HEK293 (cell line): Measurements from ENCODE around the gene PGS1.

Experiments used
- CTCF ChIA-PET: fragments of 350-600 bp; formaldehyde crosslinking; extraction: SDS; loops from one replicate; lab custom pipeline; 2021; ENCODE audit warnings: antibody characterized with exemption; lab: Yijun Ruan, JAX
- POLR2A ChIA-PET: fragments of 300-600 bp; formaldehyde crosslinking; extraction: SDS; loops from one replicate; lab custom pipeline; 2020; ENCODE audit warnings: antibody characterized with exemption, inconsistent platforms; lab: Yijun Ruan, JAX
- H3K27ac ChIP-seq: fragments of 200-500 bp; sonication (Bioruptor generic); 2 replicates; pipeline ENCODE4 v1.5.1; 2014; ENCODE audit warnings: low read depth, low read length, control low read depth, inconsistent platforms; ENCODE audit errors: extremely low read depth
- H3K36me3 ChIP-seq, 2 experiments: fragments of 200-500 bp in 1 of 2; sonication (Bioruptor generic) in 1 of 2; 1 replicate in 1 of 2; 2 replicates in 1 of 2; pipeline ENCODE4 v1.5.1; 2014 to 2017; ENCODE audit warnings: inconsistent platforms in 2 of 2, low read length in 2 of 2; ENCODE audit not compliant: control insufficient read depth in 2 of 2, insufficient read depth in 1 of 2
- H3K4me1 ChIP-seq: fragments of 200-500 bp; sonication (Bioruptor generic); 2 replicates; pipeline ENCODE4 v1.5.1; 2014; ENCODE audit warnings: mild to moderate bottlenecking, low read length, inconsistent platforms; ENCODE audit not compliant: control insufficient read depth, insufficient read depth
- H3K4me3 ChIP-seq: 2 replicates; pipeline ENCODE4 v1.5.1; 2011; ENCODE audit warnings: low read depth, mild to moderate bottlenecking, control low read depth, low read length, moderate library complexity
- H3K9me3 ChIP-seq: fragments of 200-500 bp; sonication (Bioruptor generic); 2 replicates; pipeline ENCODE4 v1.5.1; 2014; ENCODE audit warnings: low read depth, low read length, inconsistent platforms; ENCODE audit not compliant: control insufficient read depth, insufficient read depth
- BCL11A ChIP-seq: fragments of 450-650 bp; formaldehyde crosslinking; IDR thresholded peaks from 2 replicates; pipeline ENCODE4 v1.5.1; 2016; ENCODE audit warnings: low read depth, missing biosample characterization, missing genetic modification characterization
- HOXC10 ChIP-seq: sonication (generic); formaldehyde crosslinking; IDR thresholded peaks from 2 replicates; pipeline ENCODE4 v1.8.1; 2023; ENCODE audit warnings: mild to moderate bottlenecking, missing genetic modification reagents
- KLF10 ChIP-seq: fragments of 450-650 bp; IDR thresholded peaks from 2 replicates; pipeline ENCODE4 v1.5.1; 2018; ENCODE audit warnings: missing biosample characterization, mild to moderate bottlenecking, missing genetic modification characterization
- OVOL3 ChIP-seq: fragments of 450-650 bp; formaldehyde crosslinking; IDR thresholded peaks from 2 replicates; pipeline ENCODE4 v1.5.1; 2016; ENCODE audit warnings: missing biosample characterization, missing genetic modification characterization
- PRDM4 ChIP-seq: fragments of 450-650 bp; formaldehyde crosslinking; IDR thresholded peaks from 2 replicates; pipeline ENCODE4 v1.5.1; 2017; ENCODE audit warnings: missing biosample characterization, missing genetic modification characterization
- ZBTB8A ChIP-seq: fragments of 450-650 bp; formaldehyde crosslinking; IDR thresholded peaks from 2 replicates; pipeline ENCODE4 v1.5.1; 2016; ENCODE audit warnings: missing biosample characterization, missing genetic modification characterization
- ZNF140 ChIP-seq: fragments of 450-650 bp; formaldehyde crosslinking; IDR thresholded peaks from 2 replicates; pipeline ENCODE4 v1.5.1; 2016; ENCODE audit warnings: missing biosample characterization, missing genetic modification characterization
- ZNF157 ChIP-seq: fragments of 450-650 bp; formaldehyde crosslinking; IDR thresholded peaks from 2 replicates; pipeline ENCODE4 v1.5.1; 2016; ENCODE audit warnings: missing biosample characterization, missing genetic modification characterization
- ZNF174 ChIP-seq: fragments of 450-650 bp; formaldehyde crosslinking; IDR thresholded peaks from 2 replicates; pipeline ENCODE4 v1.5.0; 2017; ENCODE audit warnings: missing biosample characterization, mild to moderate bottlenecking, missing genetic modification characterization
- ZNF184 ChIP-seq: fragments of 450-650 bp; IDR thresholded peaks from 2 replicates; pipeline ENCODE4 v1.5.1; 2018; ENCODE audit warnings: missing biosample characterization, mild to moderate bottlenecking, missing genetic modification characterization
- ZNF292 ChIP-seq: fragments of 450-650 bp; formaldehyde crosslinking; IDR thresholded peaks from 2 replicates; pipeline ENCODE4 v1.5.1; 2016; ENCODE audit warnings: low read depth, missing biosample characterization, missing genetic modification characterization, borderline replicate concordance
- ZNF350 ChIP-seq: fragments of 450-650 bp; formaldehyde crosslinking; IDR thresholded peaks from 2 replicates; pipeline ENCODE4 v1.5.0; 2017; ENCODE audit warnings: missing biosample characterization, mild to moderate bottlenecking, missing genetic modification characterization
- ZNF664 ChIP-seq: fragments of 450-650 bp; formaldehyde crosslinking; IDR thresholded peaks from 2 replicates; pipeline ENCODE4 v1.5.1; 2016; ENCODE audit warnings: missing biosample characterization, missing genetic modification characterization
- ZSCAN30 ChIP-seq: fragments of 450-650 bp; IDR thresholded peaks from 2 replicates; pipeline ENCODE4 v1.5.1; 2018; ENCODE audit warnings: missing biosample characterization, mild to moderate bottlenecking, missing genetic modification characterization, moderate library complexity
- ZXDB ChIP-seq: fragments of 450-650 bp; formaldehyde crosslinking; IDR thresholded peaks from 2 replicates; pipeline ENCODE4 v1.5.1; 2016; ENCODE audit warnings: missing biosample characterization, missing genetic modification characterization
- TF ChIP-seq, protein P1 (sequence below): fragments of 450-650 bp; formaldehyde crosslinking; IDR thresholded peaks from 2 replicates; pipeline ENCODE4 v1.5.1; 2016; ENCODE audit warnings: missing biosample characterization, missing genetic modification characterization, borderline replicate concordance
- TF ChIP-seq, protein P2 (sequence below): IDR thresholded peaks from 2 replicates; pipeline ENCODE4 v1.6.1; 2011; ENCODE audit warnings: mild to moderate bottlenecking, low read depth, low read length, borderline replicate concordance
- TF ChIP-seq, protein P3 (sequence below): fragments of 450-650 bp; formaldehyde crosslinking; IDR thresholded peaks from 2 replicates; pipeline ENCODE4 v1.5.1; 2016; ENCODE audit warnings: missing biosample characterization, missing genetic modification characterization, borderline replicate concordance
- TF ChIP-seq, protein P4 (sequence below): fragments of 450-650 bp; formaldehyde crosslinking; IDR thresholded peaks from 2 replicates; pipeline ENCODE4 v1.5.1; 2016; ENCODE audit warnings: missing biosample characterization, missing genetic modification characterization

Gene PGS1

DNA sequence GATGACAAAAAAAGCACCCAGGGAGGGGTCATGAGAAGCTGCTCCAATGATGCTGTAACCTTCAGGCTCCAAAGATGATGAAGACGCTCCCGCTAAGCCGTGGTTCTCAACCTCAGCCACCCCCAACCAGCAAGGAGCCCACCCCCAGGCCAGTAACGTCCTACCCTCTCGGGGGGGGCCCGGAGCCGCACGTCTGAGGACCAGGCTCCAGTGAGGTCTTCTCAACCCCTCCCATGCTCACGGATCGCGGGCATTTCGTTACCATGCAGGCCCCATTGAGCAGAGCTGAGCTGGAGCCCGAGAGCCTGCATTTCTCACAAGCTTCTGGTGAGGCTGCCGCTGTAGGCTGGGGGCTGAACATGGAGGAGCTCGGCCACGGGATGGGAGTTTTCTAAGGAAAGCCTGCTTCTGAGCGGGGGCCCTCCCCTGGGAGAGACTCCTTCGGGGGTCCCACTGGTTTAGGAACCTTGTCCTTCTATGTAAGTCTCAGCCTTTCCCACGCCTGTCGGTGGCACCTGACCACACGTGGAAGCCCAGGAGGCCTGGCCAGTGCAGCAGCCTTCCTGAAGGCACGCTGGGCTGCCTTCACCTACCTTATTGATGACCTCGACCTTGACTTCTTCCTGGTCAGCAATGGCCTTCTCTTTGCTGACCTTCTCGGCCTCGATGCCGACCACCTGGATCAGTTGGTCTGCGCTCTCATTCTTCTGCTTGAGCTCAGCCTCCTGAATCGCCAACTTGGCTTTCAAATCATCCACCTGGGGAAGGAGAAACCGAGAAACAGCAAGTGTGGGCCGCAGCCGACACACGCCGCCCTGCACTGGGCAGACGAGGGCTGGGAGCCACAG is 82.7 kb downstream of the PGS1 start:
- H3K4me1 ChIP-seq, result no peaks in the 10 kb centered on the region
- CTCF ChIA-PET, result interaction anchor here (0.6 to 1.0 kb wide), 2 partner anchors 13 to 28 kb away, joined by 3 read pairs; no protein-coding TSS in a partner anchor
- H3K36me3 ChIP-seq, result no peaks in the 10 kb centered on the region
- no peaks in the 10 kb centered on the region for H3K9me3 ChIP-seq
- TF ChIP-seq PRDM4 (tag by site-specific recombination) (no peak), ZNF174 (tag by site-specific recombination) (no peak), ZNF157 (tag by site-specific recombination) (no peak)
- TF ChIP-seq, all 188 proteins: peak for 0
- POLR2A ChIA-PET, result no interaction called here
- Histone ChIP-seq H3K27ac (no peak overlapping the region), H3K4me3 (no peak overlapping the region)

DNA sequence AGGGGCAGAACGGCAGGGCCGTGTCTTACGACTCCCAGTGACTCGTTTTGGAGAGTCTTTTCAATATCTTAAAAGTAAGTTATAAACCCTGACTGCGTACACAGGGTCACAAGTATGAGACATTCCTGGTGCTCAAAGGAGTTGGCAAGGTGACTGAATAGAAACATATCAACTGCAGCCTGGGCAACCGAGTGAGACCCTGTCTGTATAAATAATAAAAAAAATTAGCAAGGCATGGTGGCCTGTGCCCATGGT is 83.3 kb downstream of the PGS1 start:
- TF ChIP-seq ZNF350 (tag by site-specific recombination) (no peak), ZNF292 (tag by site-specific recombination) (no peak), OVOL3 (tag by site-specific recombination) (no peak), BCL11A (tag by site-specific recombination) (no peak), ZNF184 (tag by site-specific recombination) (no peak), ZSCAN30 (tag by site-specific recombination) (no peak), ZNF140 (no peak), KLF10 (tag by site-specific recombination) (no peak), ZBTB8A (tag by site-specific recombination) (no peak), ZXDB (no peak), ZNF664 (tag by site-specific recombination) (no peak), HOXC10 (no peak)
- TF ChIP-seq, protein P1, sequence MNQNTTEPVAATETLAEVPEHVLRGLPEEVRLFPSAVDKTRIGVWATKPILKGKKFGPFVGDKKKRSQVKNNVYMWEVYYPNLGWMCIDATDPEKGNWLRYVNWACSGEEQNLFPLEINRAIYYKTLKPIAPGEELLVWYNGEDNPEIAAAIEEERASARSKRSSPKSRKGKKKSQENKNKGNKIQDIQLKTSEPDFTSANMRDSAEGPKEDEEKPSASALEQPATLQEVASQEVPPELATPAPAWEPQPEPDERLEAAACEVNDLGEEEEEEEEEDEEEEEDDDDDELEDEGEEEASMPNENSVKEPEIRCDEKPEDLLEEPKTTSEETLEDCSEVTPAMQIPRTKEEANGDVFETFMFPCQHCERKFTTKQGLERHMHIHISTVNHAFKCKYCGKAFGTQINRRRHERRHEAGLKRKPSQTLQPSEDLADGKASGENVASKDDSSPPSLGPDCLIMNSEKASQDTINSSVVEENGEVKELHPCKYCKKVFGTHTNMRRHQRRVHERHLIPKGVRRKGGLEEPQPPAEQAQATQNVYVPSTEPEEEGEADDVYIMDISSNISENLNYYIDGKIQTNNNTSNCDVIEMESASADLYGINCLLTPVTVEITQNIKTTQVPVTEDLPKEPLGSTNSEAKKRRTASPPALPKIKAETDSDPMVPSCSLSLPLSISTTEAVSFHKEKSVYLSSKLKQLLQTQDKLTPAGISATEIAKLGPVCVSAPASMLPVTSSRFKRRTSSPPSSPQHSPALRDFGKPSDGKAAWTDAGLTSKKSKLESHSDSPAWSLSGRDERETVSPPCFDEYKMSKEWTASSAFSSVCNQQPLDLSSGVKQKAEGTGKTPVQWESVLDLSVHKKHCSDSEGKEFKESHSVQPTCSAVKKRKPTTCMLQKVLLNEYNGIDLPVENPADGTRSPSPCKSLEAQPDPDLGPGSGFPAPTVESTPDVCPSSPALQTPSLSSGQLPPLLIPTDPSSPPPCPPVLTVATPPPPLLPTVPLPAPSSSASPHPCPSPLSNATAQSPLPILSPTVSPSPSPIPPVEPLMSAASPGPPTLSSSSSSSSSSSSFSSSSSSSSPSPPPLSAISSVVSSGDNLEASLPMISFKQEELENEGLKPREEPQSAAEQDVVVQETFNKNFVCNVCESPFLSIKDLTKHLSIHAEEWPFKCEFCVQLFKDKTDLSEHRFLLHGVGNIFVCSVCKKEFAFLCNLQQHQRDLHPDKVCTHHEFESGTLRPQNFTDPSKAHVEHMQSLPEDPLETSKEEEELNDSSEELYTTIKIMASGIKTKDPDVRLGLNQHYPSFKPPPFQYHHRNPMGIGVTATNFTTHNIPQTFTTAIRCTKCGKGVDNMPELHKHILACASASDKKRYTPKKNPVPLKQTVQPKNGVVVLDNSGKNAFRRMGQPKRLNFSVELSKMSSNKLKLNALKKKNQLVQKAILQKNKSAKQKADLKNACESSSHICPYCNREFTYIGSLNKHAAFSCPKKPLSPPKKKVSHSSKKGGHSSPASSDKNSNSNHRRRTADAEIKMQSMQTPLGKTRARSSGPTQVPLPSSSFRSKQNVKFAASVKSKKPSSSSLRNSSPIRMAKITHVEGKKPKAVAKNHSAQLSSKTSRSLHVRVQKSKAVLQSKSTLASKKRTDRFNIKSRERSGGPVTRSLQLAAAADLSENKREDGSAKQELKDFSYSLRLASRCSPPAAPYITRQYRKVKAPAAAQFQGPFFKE, result no peak
- TF ChIP-seq, protein P2, sequence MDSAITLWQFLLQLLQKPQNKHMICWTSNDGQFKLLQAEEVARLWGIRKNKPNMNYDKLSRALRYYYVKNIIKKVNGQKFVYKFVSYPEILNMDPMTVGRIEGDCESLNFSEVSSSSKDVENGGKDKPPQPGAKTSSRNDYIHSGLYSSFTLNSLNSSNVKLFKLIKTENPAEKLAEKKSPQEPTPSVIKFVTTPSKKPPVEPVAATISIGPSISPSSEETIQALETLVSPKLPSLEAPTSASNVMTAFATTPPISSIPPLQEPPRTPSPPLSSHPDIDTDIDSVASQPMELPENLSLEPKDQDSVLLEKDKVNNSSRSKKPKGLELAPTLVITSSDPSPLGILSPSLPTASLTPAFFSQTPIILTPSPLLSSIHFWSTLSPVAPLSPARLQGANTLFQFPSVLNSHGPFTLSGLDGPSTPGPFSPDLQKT, result no peak
- TF ChIP-seq, protein P3, sequence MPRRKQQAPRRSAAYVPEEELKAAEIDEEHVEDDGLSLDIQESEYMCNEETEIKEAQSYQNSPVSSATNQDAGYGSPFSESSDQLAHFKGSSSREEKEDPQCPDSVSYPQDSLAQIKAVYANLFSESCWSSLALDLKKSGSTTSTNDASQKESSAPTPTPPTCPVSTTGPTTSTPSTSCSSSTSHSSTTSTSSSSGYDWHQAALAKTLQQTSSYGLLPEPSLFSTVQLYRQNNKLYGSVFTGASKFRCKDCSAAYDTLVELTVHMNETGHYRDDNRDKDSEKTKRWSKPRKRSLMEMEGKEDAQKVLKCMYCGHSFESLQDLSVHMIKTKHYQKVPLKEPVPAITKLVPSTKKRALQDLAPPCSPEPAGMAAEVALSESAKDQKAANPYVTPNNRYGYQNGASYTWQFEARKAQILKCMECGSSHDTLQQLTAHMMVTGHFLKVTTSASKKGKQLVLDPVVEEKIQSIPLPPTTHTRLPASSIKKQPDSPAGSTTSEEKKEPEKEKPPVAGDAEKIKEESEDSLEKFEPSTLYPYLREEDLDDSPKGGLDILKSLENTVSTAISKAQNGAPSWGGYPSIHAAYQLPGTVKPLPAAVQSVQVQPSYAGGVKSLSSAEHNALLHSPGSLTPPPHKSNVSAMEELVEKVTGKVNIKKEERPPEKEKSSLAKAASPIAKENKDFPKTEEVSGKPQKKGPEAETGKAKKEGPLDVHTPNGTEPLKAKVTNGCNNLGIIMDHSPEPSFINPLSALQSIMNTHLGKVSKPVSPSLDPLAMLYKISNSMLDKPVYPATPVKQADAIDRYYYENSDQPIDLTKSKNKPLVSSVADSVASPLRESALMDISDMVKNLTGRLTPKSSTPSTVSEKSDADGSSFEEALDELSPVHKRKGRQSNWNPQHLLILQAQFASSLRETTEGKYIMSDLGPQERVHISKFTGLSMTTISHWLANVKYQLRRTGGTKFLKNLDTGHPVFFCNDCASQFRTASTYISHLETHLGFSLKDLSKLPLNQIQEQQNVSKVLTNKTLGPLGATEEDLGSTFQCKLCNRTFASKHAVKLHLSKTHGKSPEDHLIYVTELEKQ (tag by site-specific recombination), result no peak
- TF ChIP-seq, protein P4, sequence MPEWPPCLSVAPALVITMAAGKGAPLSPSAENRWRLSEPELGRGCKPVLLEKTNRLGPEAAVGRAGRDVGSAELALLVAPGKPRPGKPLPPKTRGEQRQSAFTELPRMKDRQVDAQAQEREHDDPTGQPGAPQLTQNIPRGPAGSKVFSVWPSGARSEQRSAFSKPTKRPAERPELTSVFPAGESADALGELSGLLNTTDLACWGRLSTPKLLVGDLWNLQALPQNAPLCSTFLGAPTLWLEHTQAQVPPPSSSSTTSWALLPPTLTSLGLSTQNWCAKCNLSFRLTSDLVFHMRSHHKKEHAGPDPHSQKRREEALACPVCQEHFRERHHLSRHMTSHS, result no peak
- Histone ChIP-seq H3K9me3 (no peaks in the 10 kb centered on the region), H3K4me3 (no peak overlapping the region), H3K4me1 (no peaks in the 10 kb centered on the region), H3K36me3 (no peaks in the 10 kb centered on the region), H3K27ac (no peak overlapping the region)
- ChIA-PET CTCF (interaction anchor here (2.9 kb wide), 1 partner anchor 16 kb away, joined by 15 read pairs; no protein-coding TSS in a partner anchor), POLR2A (no interaction called here)
